Measurements from ENCODE around the gene REC114. TPM values are rescaled to one million over a fixed set of nuclear protein-coding genes. Genes with fewer than 3 reads are reported as not detected.
A peak's percentile ranks its signal among the peaks of the same experiment; 100 is the strongest.

Gene REC114
- total RNA-seq, 1 donor from 2014 or later, result not detected

GRCh38 chr15:73590263-73590662 is 147.3 kb downstream of the REC114 start:
- Mint-ChIP-seq H3K9me3 (ENCODE audit: low read depth) (no peaks in the 10 kb centered on the region), H3K4me1 (ENCODE audit: low read depth) (peaks cover 3% of the 10 kb centered on the region), H3K27me3 (no peaks in the 10 kb centered on the region), H3K4me3 (ENCODE audit: low read depth) (no peak overlapping the region), H3K27ac (no peak overlapping the region), H3K36me3 (ENCODE audit: insufficient read depth) (peaks cover 6% of the 10 kb centered on the region)
- TF ChIP-seq CTCF (IDR thresholded peaks at IDR 0.05; ENCODE audit: unreplicated experiment), result no peak
- DNase-seq (ENCODE audit: low spot score, unreplicated experiment), result no peak

- H3K36me3 Mint-ChIP-seq (ENCODE audit: insufficient read depth), result peaks cover 3% of the 10 kb centered on the region
Observed at GRCh38 chr15:73593304-73594074, 150.5 kb downstream of the REC114 start.

GRCh38 chr15:73594109-73594508 is 151.1 kb downstream of the REC114 start:
- peaks cover 10% of the 10 kb centered on the region for H3K4me1 Mint-ChIP-seq (ENCODE audit: low read depth)
- DNase-seq (ENCODE audit: low spot score, unreplicated experiment), result no peak
- peaks cover 2% of the 10 kb centered on the region for H3K36me3 Mint-ChIP-seq (ENCODE audit: insufficient read depth)
- H3K27ac Mint-ChIP-seq, result no peak overlapping the region
- no peak overlapping the region for H3K4me3 Mint-ChIP-seq (ENCODE audit: low read depth)
- TF ChIP-seq CTCF (IDR thresholded peaks at IDR 0.05; ENCODE audit: unreplicated experiment), result no peak
- H3K27me3 Mint-ChIP-seq, result no peaks in the 10 kb centered on the region
- no peaks in the 10 kb centered on the region for H3K9me3 Mint-ChIP-seq (ENCODE audit: low read depth)

More at GRCh38 chr15:73593304-73594074, 150.5 kb downstream of the REC114 start:
- peaks cover 6% of the 10 kb centered on the region for H3K4me1 Mint-ChIP-seq (ENCODE audit: low read depth)
- no peak overlapping the region for H3K27ac Mint-ChIP-seq
- H3K4me3 Mint-ChIP-seq (ENCODE audit: low read depth), result no peak overlapping the region
- H3K9me3 Mint-ChIP-seq (ENCODE audit: low read depth), result no peaks in the 10 kb centered on the region
- no peaks in the 10 kb centered on the region for H3K27me3 Mint-ChIP-seq
- DNase-seq (ENCODE audit: low spot score, unreplicated experiment), result no peak
- no peak for TF ChIP-seq CTCF (IDR thresholded peaks at IDR 0.05; ENCODE audit: unreplicated experiment)

GRCh38 chr15:73596174-73596573 is 153.2 kb downstream of the REC114 start:
- peak overlapping the region; percentile 2 for H3K27ac Mint-ChIP-seq
- no peak for TF ChIP-seq CTCF (IDR thresholded peaks at IDR 0.05; ENCODE audit: unreplicated experiment)
- H3K9me3 Mint-ChIP-seq (ENCODE audit: low read depth), result no peaks in the 10 kb centered on the region
- DNase-seq (ENCODE audit: low spot score, unreplicated experiment), result no peak
- no peak overlapping the region for H3K4me3 Mint-ChIP-seq (ENCODE audit: low read depth)
- H3K4me1 Mint-ChIP-seq (ENCODE audit: low read depth), result peaks cover 10% of the 10 kb centered on the region
- H3K36me3 Mint-ChIP-seq (ENCODE audit: insufficient read depth), result peaks cover 2% of the 10 kb centered on the region
- no peaks in the 10 kb centered on the region for H3K27me3 Mint-ChIP-seq

- Mint-ChIP-seq H3K27me3 (no peaks in the 10 kb centered on the region), H3K4me1 (ENCODE audit: low read depth) (peaks cover 10% of the 10 kb centered on the region), H3K36me3 (ENCODE audit: insufficient read depth) (no peaks in the 10 kb centered on the region), H3K4me3 (ENCODE audit: low read depth) (no peak overlapping the region), H3K9me3 (ENCODE audit: low read depth) (no peaks in the 10 kb centered on the region), H3K27ac (no peak overlapping the region)
- no peak for DNase-seq (ENCODE audit: low spot score, unreplicated experiment)
- TF ChIP-seq CTCF (IDR thresholded peaks at IDR 0.05; ENCODE audit: unreplicated experiment), result no peak
Observed at GRCh38 chr15:73597036-73597638, 154.2 kb downstream of the REC114 start.
